SK-N-SH (cell line): ENCODE data around the gene TTC16. TPM values are rescaled to one million over a fixed set of nuclear protein-coding genes. Genes with fewer than 3 reads are reported as not detected.
A peak's percentile ranks its signal among the peaks of the same experiment; 100 is the strongest.

ENCODE experiments used
- CTCF ChIA-PET: fragments of 300-600, 350-600 bp; formaldehyde crosslinking; extraction: SDS; loops from one replicate; lab custom pipeline; 2021; lab: Yijun Ruan, JAX
- POLR2A ChIA-PET: fragments of 350-600 bp; sonication (Branson Sonifier 250); formaldehyde crosslinking; extraction: SDS; loops from one replicate; lab custom pipeline; 2020; ENCODE audit warnings: antibody characterized with exemption, inconsistent platforms; lab: Yijun Ruan, JAX
- DNase-seq: peaks from one replicate; pipeline ENCODE4 v3.0.0; 2012
- H2AFZ ChIP-seq: fragments of 200-600 bp; sonication (generic); 2 replicates; pipeline ENCODE4 v1.8.1; 2016; ENCODE audit warnings: antibody characterized with exemption, mild to moderate bottlenecking, low read depth
- H3F3A ChIP-seq: fragments of 200-600 bp; sonication (generic); replicated peaks from 2 replicates; pipeline ENCODE3; 2016; ENCODE audit warnings: antibody characterized with exemption, mild to moderate bottlenecking; ENCODE audit not compliant: insufficient read depth
- H3K27ac ChIP-seq, 2 experiments: fragments of 200-500 bp in 1 of 2; fragments of 200-600 bp in 1 of 2; sonication (Bioruptor generic) in 1 of 2; sonication (generic), shearing (Covaris generic) in 1 of 2; 2 replicates each; pipeline versions ENCODE4 v1.5.1 to v1.6.1; 2014 to 2016; ENCODE audit warnings: low read depth in 2 of 2, inconsistent platforms in 1 of 2, low read length in 1 of 2, mild to moderate bottlenecking in 1 of 2, mixed read lengths in 1 of 2
- H3K27me3 ChIP-seq: fragments of 200-600 bp; sonication (generic), shearing (Covaris generic); 2 replicates; pipeline ENCODE4 v1.6.1; 2016; ENCODE audit warnings: mixed run types; ENCODE audit not compliant: insufficient read depth
- H3K36me3 ChIP-seq, 2 experiments: fragments of 200-500 bp in 1 of 2; fragments of 200-600 bp in 1 of 2; sonication (Bioruptor generic) in 1 of 2; sonication (generic) in 1 of 2; replicated peaks in 1 of 2; 2 replicates each; pipeline versions ENCODE3 to v1.5.1; 2014 to 2016; ENCODE audit warnings: low read length in 1 of 2, mild to moderate bottlenecking in 1 of 2; ENCODE audit not compliant: insufficient read depth in 2 of 2, control insufficient read depth in 1 of 2
- H3K4me1 ChIP-seq, 2 experiments: fragments of 200-500 bp in 1 of 2; fragments of 200-600 bp in 1 of 2; sonication (Bioruptor generic) in 1 of 2; sonication (generic), shearing (Covaris generic) in 1 of 2; 2 replicates each; pipeline versions ENCODE4 v1.5.1 to v1.6.1; 2014 to 2016; ENCODE audit warnings: low read depth in 1 of 2, low read length in 1 of 2, mixed run types in 1 of 2; ENCODE audit not compliant: insufficient read depth in 2 of 2, control insufficient read depth in 1 of 2
- H3K4me2 ChIP-seq: fragments of 200-600 bp; sonication (generic), shearing (Covaris generic); 2 replicates; pipeline ENCODE4 v1.6.1; 2017; ENCODE audit warnings: mixed run types
- H3K4me3 ChIP-seq, 2 experiments: fragments of 200-500 bp in 1 of 2; fragments of 200-600 bp in 1 of 2; sonication (Bioruptor generic) in 1 of 2; sonication (generic), shearing (Covaris generic) in 1 of 2; 2 replicates each; pipeline versions ENCODE4 v1.5.1 to v1.8.1; 2014 to 2016; ENCODE audit warnings: low read depth in 2 of 2, inconsistent platforms in 1 of 2, low read length in 1 of 2, mild to moderate bottlenecking in 1 of 2, mixed read lengths in 1 of 2, moderate library complexity in 1 of 2
- H3K79me2 ChIP-seq: fragments of 200-600 bp; sonication (generic); 2 replicates; pipeline ENCODE4 v1.8.1; 2017; ENCODE audit warnings: mild to moderate bottlenecking; ENCODE audit not compliant: insufficient read depth
- H3K9ac ChIP-seq: fragments of 200-600 bp; sonication (generic); 2 replicates; pipeline ENCODE4 v1.6.1; 2017; ENCODE audit warnings: mixed run types
- H3K9me2 ChIP-seq: fragments of 200-600 bp; sonication (generic); 2 replicates; pipeline ENCODE4 v1.6.1; 2017; ENCODE audit warnings: mixed run types
- H3K9me3 ChIP-seq: fragments of 200-600 bp; sonication (generic); 2 replicates; pipeline ENCODE4 v1.6.1; 2017; ENCODE audit warnings: mixed run types, mild to moderate bottlenecking, moderate library complexity
- H4K20me1 ChIP-seq: fragments of 200-600 bp; sonication (generic); 2 replicates; pipeline ENCODE4 v1.6.1; 2017; ENCODE audit warnings: mild to moderate bottlenecking, mixed run types; ENCODE audit not compliant: insufficient read depth
- CHD2 ChIP-seq: fragments of 150-350 bp; IDR thresholded peaks from 2 replicates; pipeline ENCODE4 v1.6.1; 2018; ENCODE audit warnings: low read length; ENCODE audit not compliant: partially characterized antibody
- GABPA ChIP-seq: IDR thresholded peaks from 2 replicates; pipeline ENCODE4 v1.4.0; 2012; ENCODE audit warnings: low read depth, mild to moderate bottlenecking
- MXI1 ChIP-seq: IDR thresholded peaks from 2 replicates; pipeline ENCODE4 v1.6.1; 2012; ENCODE audit warnings: mild to moderate bottlenecking, low read depth, low read length, improper control_type of control experiment
- NRF1 ChIP-seq: IDR thresholded peaks from 2 replicates; pipeline ENCODE4 v1.6.1; 2012; ENCODE audit warnings: low read depth, mild to moderate bottlenecking, low read length
- RAD21 ChIP-seq: IDR thresholded peaks from 2 replicates; pipeline ENCODE4 v1.6.1; 2012; ENCODE audit warnings: mild to moderate bottlenecking, low read length
- RCOR1 ChIP-seq: fragments of 150-350 bp; IDR thresholded peaks from 2 replicates; pipeline ENCODE4 v1.6.1; 2017; ENCODE audit warnings: antibody characterized with exemption, low read length
- RFX5 ChIP-seq: IDR thresholded peaks from 2 replicates; pipeline ENCODE4 v1.6.1; 2012; ENCODE audit warnings: mild to moderate bottlenecking, improper control_type of control experiment, low read length
- YY1 ChIP-seq: IDR thresholded peaks from 2 replicates; pipeline ENCODE4 v1.4.0; 2012; ENCODE audit warnings: low read depth, mild to moderate bottlenecking
- whole genome bisulfite sequencing: methylation state at CpG from one replicate; pipeline ENCODE4 v1.1.6; 2017; ENCODE audit warnings: low lambda C conversion rate; 5-methylcytosine and 5-hydroxymethylcytosine counted together
- polyA plus RNA-seq, 3 experiments: library from polyadenylated mRNA; depleted of rRNA; stranded (reverse); fragments of >200 nt; gene quantifications; 2 replicates each; pipeline ENCODE4 v1.2.3, GENCODE V29; 2012
- TF ChIP-seq, protein P1 (sequence below): IDR thresholded peaks from 2 replicates; pipeline ENCODE4 v1.4.0; 2012; ENCODE audit warnings: low read depth
- TF ChIP-seq, protein P2 (sequence below): IDR thresholded peaks from 2 replicates; pipeline ENCODE4; 2012
- TF ChIP-seq, protein P3 (sequence below): IDR thresholded peaks from 2 replicates; pipeline ENCODE4 v1.4.0; 2012; ENCODE audit warnings: low read depth, borderline replicate concordance

TTC16 gene
- polyA plus RNA-seq, 1 of the 3 experiments (the other 2 are of a cell fraction), result 0.05 TPM

DNA sequence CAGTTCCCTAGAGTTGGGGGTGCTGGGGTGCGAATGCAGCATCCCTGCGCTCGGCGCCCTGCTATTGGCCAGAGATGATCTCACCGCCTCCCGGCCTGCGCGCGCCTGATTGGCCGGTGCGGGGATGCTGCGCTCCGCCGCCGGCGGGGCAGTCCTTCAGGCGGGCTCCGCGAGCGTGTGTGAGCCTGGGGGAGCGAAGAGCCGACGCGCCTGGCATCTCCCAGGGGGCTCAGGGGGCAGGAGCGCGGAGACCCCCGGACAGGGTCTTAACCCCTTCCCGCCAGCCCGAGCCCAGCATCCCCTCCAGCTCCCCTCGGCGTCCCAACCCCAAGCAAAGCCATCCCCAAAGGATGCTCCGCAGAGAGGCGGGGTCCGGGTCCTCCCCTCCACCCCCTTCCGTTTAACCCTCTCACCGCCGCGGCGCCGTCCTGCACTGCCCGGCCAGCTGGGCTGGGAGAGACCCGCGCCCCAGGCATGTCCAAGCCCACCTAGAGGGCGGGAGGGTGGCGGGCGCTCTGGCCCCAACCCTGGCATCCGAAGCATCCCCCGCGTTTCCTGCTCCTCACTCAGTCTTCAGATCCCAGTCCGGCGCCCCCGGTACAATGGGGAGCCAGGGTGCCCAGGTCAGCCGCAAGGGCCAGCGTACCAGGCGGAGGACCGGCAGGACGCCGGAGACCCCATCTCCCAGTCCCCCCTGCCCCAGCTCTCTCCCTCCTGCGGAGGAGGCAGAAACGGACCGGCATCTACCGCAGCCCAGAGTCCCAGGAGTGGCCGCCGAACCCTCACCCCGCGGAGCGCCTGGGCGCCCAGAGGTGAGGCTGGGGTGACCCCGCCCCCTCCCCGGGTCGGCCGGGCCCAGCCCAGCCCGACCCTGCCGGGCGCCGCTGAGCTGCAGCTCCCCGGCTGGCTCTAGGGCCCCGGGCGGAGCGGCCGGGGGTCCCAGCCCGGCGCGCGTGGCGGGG lies 38.5 kb downstream of the TTC16 start:
- TF ChIP-seq RCOR1 (0 out of 2 replicates have a peak, but pooled peaks have one; percentile 12), GABPA (no peak), MXI1 (peak; percentile 48; the same call in 1 of the 2 replicates), NRF1 (peak; percentile 29; the same call in 1 of the 2 replicates), RAD21 (no peak)
- TF ChIP-seq, protein P1, sequence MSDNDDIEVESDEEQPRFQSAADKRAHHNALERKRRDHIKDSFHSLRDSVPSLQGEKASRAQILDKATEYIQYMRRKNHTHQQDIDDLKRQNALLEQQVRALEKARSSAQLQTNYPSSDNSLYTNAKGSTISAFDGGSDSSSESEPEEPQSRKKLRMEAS, result 0 out of 2 replicates have a peak, but pooled peaks have one; percentile 51
- TF ChIP-seq, protein P2, sequence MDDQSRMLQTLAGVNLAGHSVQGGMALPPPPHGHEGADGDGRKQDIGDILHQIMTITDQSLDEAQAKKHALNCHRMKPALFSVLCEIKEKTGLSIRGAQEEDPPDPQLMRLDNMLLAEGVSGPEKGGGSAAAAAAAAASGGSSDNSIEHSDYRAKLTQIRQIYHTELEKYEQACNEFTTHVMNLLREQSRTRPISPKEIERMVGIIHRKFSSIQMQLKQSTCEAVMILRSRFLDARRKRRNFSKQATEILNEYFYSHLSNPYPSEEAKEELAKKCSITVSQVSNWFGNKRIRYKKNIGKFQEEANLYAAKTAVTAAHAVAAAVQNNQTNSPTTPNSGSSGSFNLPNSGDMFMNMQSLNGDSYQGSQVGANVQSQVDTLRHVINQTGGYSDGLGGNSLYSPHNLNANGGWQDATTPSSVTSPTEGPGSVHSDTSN, result no peak
- Histone ChIP-seq H3K27me3 (peaks cover 20% of the 10 kb centered on the region), H3K9me3 (no peaks in the 10 kb centered on the region), H3F3A (no peaks in the 10 kb centered on the region), H3K9ac (no peak overlapping the region), H3K27ac (peak overlapping the region in 1 of 2 experiments; percentile 72; a peak in 2 of 4 replicates), H3K4me1 (peaks cover 0 to 20% of the 10 kb centered on the region in 2 experiments; a peak in 1 of 4 replicates), H3K9me2 (no peaks in the 10 kb centered on the region), H3K79me2 (no peaks in the 10 kb centered on the region), H2AFZ (no peak overlapping the region), H3K4me2 (peak overlapping the region; percentile 65), H4K20me1 (no peaks in the 10 kb centered on the region), H3K36me3 (no peaks in the 10 kb centered on the region), H3K4me3 (peak overlapping the region; percentile 43 to 54; a peak in 2 of 4 replicates)
- ChIA-PET CTCF (interaction anchor here (1.1 to 4.4 kb wide), 6 partner anchors 11 to 167 kb away, joined by 3 to 28 read pairs (median 8); partner anchors contain the start of genes CDK9 and TOR2A), POLR2A (interaction anchor here (1.0 to 1.8 kb wide), 3 partner anchors 11 to 31 kb away, joined by 3 to 7 read pairs (median 7); partner anchors contain the start of gene CDK9)
- 0% methylated on average over 12 of the region's 86 CpGs for WGBS
- peak; percentile 95 for DNase-seq

DNA sequence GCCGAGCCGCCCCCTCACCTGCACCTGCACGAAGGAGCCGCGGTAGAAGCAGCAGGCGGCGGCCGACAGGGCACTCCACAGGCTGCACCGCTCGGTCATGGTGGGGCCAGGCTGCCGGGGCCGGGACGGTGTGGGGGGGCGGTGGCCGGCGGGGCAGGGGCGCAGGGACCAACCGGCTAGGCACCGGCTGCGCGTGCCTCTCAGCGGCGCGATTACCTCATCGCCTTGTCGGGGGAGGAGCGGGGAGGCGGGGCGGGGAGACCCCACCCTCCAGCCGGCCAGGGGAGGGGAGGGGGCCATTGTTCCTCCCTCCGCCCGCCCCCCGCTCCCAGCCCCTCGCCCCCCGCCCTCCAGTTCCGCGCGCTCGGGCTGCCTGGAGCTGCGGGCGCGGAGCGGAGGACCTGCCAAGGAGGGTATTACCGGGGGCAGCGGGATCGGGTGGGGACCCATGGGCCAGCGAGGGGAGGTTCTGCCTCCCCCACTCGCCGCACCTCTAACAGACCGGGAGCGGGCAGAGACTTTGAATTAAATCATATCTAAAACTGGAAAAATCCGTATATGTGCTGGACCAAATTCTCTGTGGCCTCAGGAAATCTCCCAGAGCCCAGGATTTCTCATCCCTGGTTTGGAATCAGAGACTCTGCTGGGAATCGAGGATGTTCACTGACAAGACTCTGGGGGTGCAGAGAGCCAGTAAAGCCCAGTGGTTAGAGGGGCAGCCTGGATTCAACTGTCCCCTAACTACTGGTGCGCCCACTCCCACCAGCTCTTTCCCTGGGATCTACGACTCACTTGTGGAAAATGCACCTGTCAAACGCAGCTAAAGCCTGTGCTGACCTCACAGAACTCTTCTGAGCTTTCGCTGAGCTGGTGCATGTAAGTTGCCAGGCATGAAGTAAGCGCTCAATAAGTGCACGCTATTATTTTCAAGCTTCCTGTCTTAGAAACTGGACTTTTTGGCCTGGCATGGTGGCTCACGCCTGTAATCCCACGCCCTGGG lies 39.5 kb downstream of the TTC16 start:
- Histone ChIP-seq H2AFZ (no peak overlapping the region), H3K79me2 (no peaks in the 10 kb centered on the region), H3K27ac (peak overlapping the region in 1 of 2 experiments; percentile 72; a peak in 2 of 4 replicates), H3K9ac (no peak overlapping the region), H3K4me3 (peak overlapping the region in 1 of 2 experiments; percentile 54; a peak in 2 of 4 replicates), H3K27me3 (peaks cover 20% of the 10 kb centered on the region), H3K9me3 (no peaks in the 10 kb centered on the region), H3K36me3 (no peaks in the 10 kb centered on the region), H3F3A (no peaks in the 10 kb centered on the region), H3K4me2 (no peak overlapping the region), H3K4me1 (peaks cover 0 to 20% of the 10 kb centered on the region in 2 experiments; a peak in 1 of 4 replicates), H3K9me2 (no peaks in the 10 kb centered on the region), H4K20me1 (no peaks in the 10 kb centered on the region)
- WGBS, result 40% methylated on average over 17 of the region's 61 CpGs
- CTCF ChIA-PET, result interaction anchor here (0.8 to 3.8 kb wide), 9 partner anchors 8 to 166 kb away, joined by 3 to 23 read pairs (median 4); partner anchors contain the start of genes CDK9 and TOR2A
- peak; percentile 97 for DNase-seq
- POLR2A ChIA-PET, result interaction anchor here (0.7 to 1.8 kb wide), 4 partner anchors 12 to 25 kb away, joined by 3 to 7 read pairs (median 3); no protein-coding TSS in a partner anchor
- TF ChIP-seq GABPA (no peak), RFX5 (no peak), YY1 (no peak), CHD2 (no peak)
- TF ChIP-seq, protein P3, sequence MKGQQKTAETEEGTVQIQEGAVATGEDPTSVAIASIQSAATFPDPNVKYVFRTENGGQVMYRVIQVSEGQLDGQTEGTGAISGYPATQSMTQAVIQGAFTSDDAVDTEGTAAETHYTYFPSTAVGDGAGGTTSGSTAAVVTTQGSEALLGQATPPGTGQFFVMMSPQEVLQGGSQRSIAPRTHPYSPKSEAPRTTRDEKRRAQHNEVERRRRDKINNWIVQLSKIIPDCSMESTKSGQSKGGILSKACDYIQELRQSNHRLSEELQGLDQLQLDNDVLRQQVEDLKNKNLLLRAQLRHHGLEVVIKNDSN, result no peak
